A673 (cell line): Measurements from ENCODE around the gene ALDH1L2. TPM values are rescaled to one million over a fixed set of nuclear protein-coding genes. Genes with fewer than 3 reads are reported as not detected.
A peak's percentile ranks its signal among the peaks of the same experiment; 100 is the strongest.

Experiments
- BruUV-seq: library from RNA; stranded (reverse); fragments of 400-500 nt; replicated peaks from 2 replicates; lab custom pipeline; 2021; lab: Mats Ljungman, UMichigan
- CTCF ChIA-PET: fragments of 300-600 bp; sonication (Branson Sonifier 250); formaldehyde crosslinking; loops from one replicate; lab custom pipeline; 2022; ENCODE audit warnings: antibody characterized with exemption; lab: Charles Lee
- POLR2A ChIA-PET: fragments of 300-600 bp; sonication (Branson Sonifier 250); formaldehyde crosslinking; loops from one replicate; lab custom pipeline; 2022; ENCODE audit warnings: antibody characterized with exemption; ENCODE audit not compliant: low non-redundant PET; lab: Charles Lee
- DNase-seq: peaks from one replicate; pipeline ENCODE4 v3.0.0-alpha.2; 2015; ENCODE audit warnings: low spot score
- H3K27ac ChIP-seq: fragments of 200-600 bp; sonication (generic); 2 replicates; pipeline ENCODE4 v1.5.1; 2016; ENCODE audit warnings: mixed run types, low read depth, mild to moderate bottlenecking, mixed read lengths, antibody characterized with exemption, low read length; ENCODE audit not compliant: poor library complexity, severe bottlenecking
- H3K27me3 ChIP-seq: fragments of 200-600 bp; sonication (generic); replicated peaks from 2 replicates; pipeline ENCODE4 v1.6.1; 2017; ENCODE audit warnings: mixed run types, low read depth, mild to moderate bottlenecking, mixed read lengths, antibody characterized with exemption, low read length; ENCODE audit not compliant: insufficient read depth, poor library complexity
- H3K36me3 ChIP-seq: fragments of 200-600 bp; sonication (generic); 2 replicates; pipeline ENCODE4 v1.6.1; 2016; ENCODE audit warnings: mixed run types, mild to moderate bottlenecking, mixed read lengths, antibody characterized with exemption, low read length; ENCODE audit not compliant: insufficient read depth, poor library complexity, severe bottlenecking
- H3K4me1 ChIP-seq: fragments of 200-600 bp; sonication (generic); 2 replicates; pipeline ENCODE4 v1.6.1; 2017; ENCODE audit warnings: mixed run types, mild to moderate bottlenecking, mixed read lengths, antibody characterized with exemption, low read length; ENCODE audit not compliant: insufficient read depth, poor library complexity, severe bottlenecking
- H3K4me3 ChIP-seq: fragments of 200-600 bp; sonication (generic); 2 replicates; pipeline ENCODE4 v1.5.1; 2016; ENCODE audit warnings: low read depth, mixed run types, mild to moderate bottlenecking, mixed read lengths, low read length; ENCODE audit not compliant: poor library complexity, severe bottlenecking
- H3K9me3 ChIP-seq: fragments of 200-600 bp; sonication (generic); 2 replicates; pipeline ENCODE4 v1.6.1; 2016; ENCODE audit warnings: mixed run types, low read depth, mild to moderate bottlenecking, mixed read lengths, antibody characterized with exemption, low read length; ENCODE audit not compliant: poor library complexity, severe bottlenecking
- CTCF ChIP-seq: fragments of 300-800, 200-600 bp; sonication (generic); conservative IDR thresholded peaks from 2 replicates; pipeline ENCODE4 v1.5.1; 2017; ENCODE audit warnings: low read depth, mild to moderate bottlenecking, antibody characterized with exemption, low read length, moderate library complexity, mixed read lengths
- EZH2 ChIP-seq: fragments of 200-600 bp; sonication (generic); IDR thresholded peaks from 2 replicates; pipeline ENCODE4 v1.6.1; 2017; ENCODE audit warnings: borderline replicate concordance, low read depth, mild to moderate bottlenecking, mixed read lengths, antibody characterized with exemption, low read length; ENCODE audit not compliant: poor library complexity, severe bottlenecking
- intact Hi-C: fragments of 100-400 bp; cut with micrococcal nuclease; formaldehyde crosslinking; loops from one replicate; pipeline ENCODE4 v1.10.0; 2022; ENCODE audit not compliant: unreplicated experiment
- total RNA-seq: library from RNA; stranded (reverse); gene quantifications from 2 replicates; pipeline ENCODE4 v1.2.3, GENCODE V29; 2021

The ALDH1L2 gene
- total RNA-seq, 1 experiment from 2014 or later = 3.4 TPM

GRCh38 chr12:105015543-105015942 lies 68.7 kb downstream of the ALDH1L2 start:
- POLR2A ChIA-PET = no interaction called here
- TF ChIP-seq EZH2 (no peak), CTCF (no peak)
- no peaks in the 10 kb centered on the region for H3K9me3 ChIP-seq
- peak; percentile 25 for DNase-seq
- H3K4me1 ChIP-seq = no peaks in the 10 kb centered on the region
- CTCF ChIA-PET = no interaction called here
- no peaks in the 10 kb centered on the region for H3K27me3 ChIP-seq
- BruUV-seq = no TSS peak
- H3K27ac ChIP-seq = no peak overlapping the region
- H3K36me3 ChIP-seq = no peaks in the 10 kb centered on the region
- no peak overlapping the region for H3K4me3 ChIP-seq
- intact Hi-C loops = no loop called here

GRCh38 chr12:105014603-105015002 lies 69.7 kb downstream of the ALDH1L2 start:
- H3K27ac ChIP-seq = no peak overlapping the region
- H3K36me3 ChIP-seq = no peaks in the 10 kb centered on the region
- POLR2A ChIA-PET = no interaction called here
- DNase-seq = no peak
- CTCF ChIA-PET = no interaction called here
- intact Hi-C loops = no loop called here
- no TSS peak for BruUV-seq
- no peaks in the 10 kb centered on the region for H3K27me3 ChIP-seq
- H3K4me3 ChIP-seq = no peak overlapping the region
- TF ChIP-seq CTCF = no peak
- no peak for TF ChIP-seq EZH2
- H3K4me1 ChIP-seq = no peaks in the 10 kb centered on the region
- H3K9me3 ChIP-seq = no peaks in the 10 kb centered on the region

GRCh38 chr12:105013892-105014291 lies 70.4 kb downstream of the ALDH1L2 start:
- intact Hi-C loops = no loop called here
- CTCF ChIA-PET = no interaction called here
- H3K9me3 ChIP-seq = no peaks in the 10 kb centered on the region
- peak; percentile 45 for DNase-seq
- H3K27me3 ChIP-seq = no peaks in the 10 kb centered on the region
- POLR2A ChIA-PET = no interaction called here
- H3K36me3 ChIP-seq = no peaks in the 10 kb centered on the region
- no peaks in the 10 kb centered on the region for H3K4me1 ChIP-seq
- no TSS peak for BruUV-seq
- no peak overlapping the region for H3K4me3 ChIP-seq
- H3K27ac ChIP-seq = no peak overlapping the region
- no peak for TF ChIP-seq EZH2
- no peak for TF ChIP-seq CTCF
